NCI-H82 (cell line): ENCODE data around the gene PLEKHG3.

Experiments used
- DNase-seq: peaks from one replicate; lab custom pipeline; 2025; lab: John Stamatoyannopoulos, UW

PLEKHG3 gene

GRCh38 chr14:64706593-64707193 lies 2.5 kb downstream of the PLEKHG3 start:
- no peak for DNase-seq

GRCh38 chr14:64707661-64708060 lies 3.4 kb downstream of the PLEKHG3 start:
- no peak for DNase-seq

- DNase-seq = no peak
These were observed 4.2 kb downstream of the PLEKHG3 start for GRCh38 chr14:64708148-64709004.

- no peak for DNase-seq
These were observed 4.9 kb downstream of the PLEKHG3 start for GRCh38 chr14:64709126-64709525.

- DNase-seq = no peak
These were observed 6.8 kb downstream of the PLEKHG3 start for GRCh38 chr14:64711039-64711438.

GRCh38 chr14:64713677-64714076 lies 9.5 kb downstream of the PLEKHG3 start:
- DNase-seq = no peak

- DNase-seq = no peak
These were observed 10.3 kb downstream of the PLEKHG3 start for GRCh38 chr14:64714432-64715025.

- no peak for DNase-seq
These were observed 11.0 kb downstream of the PLEKHG3 start for GRCh38 chr14:64715146-64715627.

- DNase-seq = no peak
These were observed 11.6 kb downstream of the PLEKHG3 start for GRCh38 chr14:64715628-64716412.

GRCh38 chr14:64717870-64718269 lies 13.6 kb downstream of the PLEKHG3 start:
- no peak for DNase-seq

- DNase-seq = no peak
These were observed 14.5 kb downstream of the PLEKHG3 start for GRCh38 chr14:64718762-64719161.

- no peak for DNase-seq
These were observed 15.4 kb downstream of the PLEKHG3 start for GRCh38 chr14:64719601-64720000.

- DNase-seq = no peak
These were observed 15.9 kb downstream of the PLEKHG3 start for GRCh38 chr14:64720131-64720576.

- DNase-seq = peak; percentile 65
These were observed 17.2 kb downstream of the PLEKHG3 start for GRCh38 chr14:64721391-64721791.

- DNase-seq = no peak
These were observed 17.7 kb downstream of the PLEKHG3 start for GRCh38 chr14:64721899-64722298.

- DNase-seq = no peak
These were observed 18.7 kb downstream of the PLEKHG3 start for GRCh38 chr14:64722842-64723447.

- peak; percentile 12 for DNase-seq
These were observed 19.7 kb downstream of the PLEKHG3 start for GRCh38 chr14:64723691-64724577.

- DNase-seq = peak; percentile 9
These were observed 20.3 kb downstream of the PLEKHG3 start for GRCh38 chr14:64724578-64724930.

- peak; percentile 92 for DNase-seq
These were observed 21.1 kb downstream of the PLEKHG3 start for GRCh38 chr14:64725261-64725815.

GRCh38 chr14:64725879-64726584 lies 21.8 kb downstream of the PLEKHG3 start:
- peak; percentile 27 for DNase-seq
